ENCODE results near the gene CDH11.

CDH11 gene

GRCh38 chr16:64997121-64997520 lies 124.7 kb downstream of the CDH11 start:
- DNase-seq (ENCODE audit: low spot score in 2 of 2), result no peak
- H3K9me3 Mint-ChIP-seq, result peaks cover 5% of the 10 kb centered on the region
- H3K4me3 Mint-ChIP-seq, result no peak overlapping the region
- H3K36me3 Mint-ChIP-seq, result no peaks in the 10 kb centered on the region
- no peaks in the 10 kb centered on the region for H3K4me1 Mint-ChIP-seq
- H3K27ac Mint-ChIP-seq, result no peak overlapping the region
- no peak for ATAC-seq

- no peak for DNase-seq (ENCODE audit: low spot score in 2 of 2)
- H3K4me3 Mint-ChIP-seq, result no peak overlapping the region
- peaks cover 3% of the 10 kb centered on the region for H3K9me3 Mint-ChIP-seq
- no peak overlapping the region for H3K27ac Mint-ChIP-seq
- H3K4me1 Mint-ChIP-seq, result no peaks in the 10 kb centered on the region
- H3K36me3 Mint-ChIP-seq, result no peaks in the 10 kb centered on the region
- ATAC-seq, result no peak
Observed at GRCh38 chr16:64996641-64997040, 125.2 kb downstream of the CDH11 start.

DNA sequence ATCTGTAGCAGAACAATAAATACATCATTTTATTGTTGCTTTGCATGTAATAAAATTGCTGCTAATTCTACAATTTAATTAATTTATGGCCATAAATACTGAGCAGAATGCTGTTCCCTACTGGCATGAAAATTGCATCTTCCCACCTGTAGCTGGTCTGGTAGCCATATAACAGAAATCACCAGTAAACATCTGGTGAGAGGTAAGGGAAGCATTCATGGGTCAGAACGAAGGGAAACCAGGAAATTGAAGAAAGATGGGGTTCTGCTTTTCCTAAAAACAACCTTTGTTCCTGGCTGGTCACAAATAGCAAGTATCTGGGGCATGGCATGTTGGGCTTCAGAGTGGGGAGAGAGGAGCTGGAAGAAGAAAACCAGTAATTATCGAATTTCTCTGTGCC lies 128.4 kb downstream of the CDH11 start:
- H3K4me3 Mint-ChIP-seq, result no peak overlapping the region
- DNase-seq (ENCODE audit: low spot score in 2 of 2), result no peak
- H3K27ac Mint-ChIP-seq, result no peak overlapping the region
- no peaks in the 10 kb centered on the region for H3K4me1 Mint-ChIP-seq
- H3K36me3 Mint-ChIP-seq, result no peaks in the 10 kb centered on the region
- H3K9me3 Mint-ChIP-seq, result peaks cover 11% of the 10 kb centered on the region
- no peak for ATAC-seq

GRCh38 chr16:64991001-64991400 lies 130.9 kb downstream of the CDH11 start:
- peaks cover 15% of the 10 kb centered on the region for H3K9me3 Mint-ChIP-seq
- no peak for ATAC-seq
- no peaks in the 10 kb centered on the region for H3K36me3 Mint-ChIP-seq
- no peak for DNase-seq (ENCODE audit: low spot score in 2 of 2)
- no peaks in the 10 kb centered on the region for H3K4me1 Mint-ChIP-seq
- H3K4me3 Mint-ChIP-seq, result no peak overlapping the region
- H3K27ac Mint-ChIP-seq, result no peak overlapping the region

- no peak for DNase-seq (ENCODE audit: low spot score in 2 of 2)
- Mint-ChIP-seq H3K36me3 (no peaks in the 10 kb centered on the region), H3K4me1 (no peaks in the 10 kb centered on the region), H3K27ac (no peak overlapping the region), H3K9me3 (peaks cover 19% of the 10 kb centered on the region), H3K4me3 (no peak overlapping the region)
- ATAC-seq, result no peak
Observed at GRCh38 chr16:64990101-64990500, 131.8 kb downstream of the CDH11 start.

- no peak overlapping the region for H3K27ac Mint-ChIP-seq
- H3K4me1 Mint-ChIP-seq, result no peaks in the 10 kb centered on the region
- no peaks in the 10 kb centered on the region for H3K36me3 Mint-ChIP-seq
- H3K4me3 Mint-ChIP-seq, result no peak overlapping the region
- peaks cover 19% of the 10 kb centered on the region for H3K9me3 Mint-ChIP-seq
- ATAC-seq (no peak), DNase-seq (ENCODE audit: low spot score in 2 of 2) (no peak)
Observed at GRCh38 chr16:64989050-64989449, 132.8 kb downstream of the CDH11 start.

GRCh38 chr16:64983963-64984362 lies 137.9 kb downstream of the CDH11 start:
- no peaks in the 10 kb centered on the region for H3K4me1 Mint-ChIP-seq
- DNase-seq (ENCODE audit: low spot score in 2 of 2), result no peak
- ATAC-seq, result no peak
- no peak overlapping the region for H3K27ac Mint-ChIP-seq
- H3K4me3 Mint-ChIP-seq, result no peak overlapping the region
- no peaks in the 10 kb centered on the region for H3K36me3 Mint-ChIP-seq
- H3K9me3 Mint-ChIP-seq, result peaks cover 21% of the 10 kb centered on the region

DNA sequence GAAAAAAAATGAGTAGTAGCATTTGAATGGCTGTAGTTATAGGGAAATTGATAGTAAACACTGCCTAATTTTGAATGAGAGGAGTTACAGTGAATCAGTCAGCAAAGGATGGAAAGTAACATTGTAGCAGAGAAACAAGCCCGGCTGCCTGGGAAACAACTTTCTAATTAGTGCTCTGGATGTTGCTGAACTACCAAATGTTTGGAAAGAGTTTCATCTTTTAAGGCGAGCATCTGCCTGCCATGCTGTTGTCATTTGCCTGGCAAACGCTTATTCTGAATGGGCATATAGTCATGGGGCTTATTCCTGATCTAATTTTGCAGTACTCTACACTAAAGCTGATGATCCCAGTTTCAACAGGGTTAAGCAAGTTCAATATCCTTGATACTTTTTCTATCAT lies 138.6 kb downstream of the CDH11 start:
- Mint-ChIP-seq H3K27ac (no peak overlapping the region), H3K9me3 (peaks cover 22% of the 10 kb centered on the region), H3K4me3 (no peak overlapping the region), H3K4me1 (no peaks in the 10 kb centered on the region), H3K36me3 (no peaks in the 10 kb centered on the region)
- no peak for DNase-seq (ENCODE audit: low spot score in 2 of 2)
- ATAC-seq, result no peak

- peaks cover 19% of the 10 kb centered on the region for H3K9me3 Mint-ChIP-seq
- H3K4me3 Mint-ChIP-seq, result no peak overlapping the region
- H3K36me3 Mint-ChIP-seq, result no peaks in the 10 kb centered on the region
- DNase-seq (ENCODE audit: low spot score in 2 of 2) (no peak), ATAC-seq (no peak)
- no peak overlapping the region for H3K27ac Mint-ChIP-seq
- no peaks in the 10 kb centered on the region for H3K4me1 Mint-ChIP-seq
Observed at GRCh38 chr16:64982581-64982980, 139.3 kb downstream of the CDH11 start.

DNA sequence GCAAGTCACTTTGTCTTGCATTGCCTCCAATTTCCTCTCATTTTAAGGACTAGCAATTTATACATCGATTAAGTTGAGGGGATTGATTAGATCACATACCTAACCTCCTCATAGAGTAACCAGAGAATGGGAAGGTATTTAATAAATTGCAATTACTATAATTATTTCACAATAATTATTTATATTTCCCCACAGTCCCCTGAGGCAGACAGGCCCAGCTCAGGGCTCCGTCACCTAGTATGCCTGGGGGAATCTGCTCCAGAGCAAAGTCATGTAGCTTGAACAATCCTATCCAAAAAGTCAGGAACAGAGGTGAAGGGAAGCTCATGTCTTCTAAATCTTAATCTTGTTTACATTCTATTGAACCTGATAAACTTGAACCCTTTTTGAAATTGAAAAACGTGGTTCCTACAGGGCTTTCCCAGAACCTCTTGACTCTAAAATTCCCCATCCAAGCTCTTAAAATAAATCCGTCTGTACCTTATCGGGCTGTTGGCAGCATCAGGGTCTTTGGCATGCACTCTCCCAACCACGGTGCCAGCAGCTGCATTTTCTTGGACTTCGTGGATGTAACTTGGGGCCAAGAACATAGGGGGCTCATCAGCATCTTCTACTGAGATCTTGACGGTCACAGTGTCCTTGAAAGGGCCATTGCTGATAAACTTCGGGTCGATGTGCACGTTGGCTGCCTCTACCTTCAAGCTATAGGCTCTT lies 140.1 kb downstream of the CDH11 start:
- no peaks in the 10 kb centered on the region for H3K4me1 Mint-ChIP-seq
- no peak overlapping the region for H3K27ac Mint-ChIP-seq
- no peak for DNase-seq (ENCODE audit: low spot score in 2 of 2)
- peaks cover 17% of the 10 kb centered on the region for H3K9me3 Mint-ChIP-seq
- ATAC-seq, result no peak
- H3K4me3 Mint-ChIP-seq, result no peak overlapping the region
- no peaks in the 10 kb centered on the region for H3K36me3 Mint-ChIP-seq

- ATAC-seq (no peak), DNase-seq (ENCODE audit: low spot score in 2 of 2) (no peak)
- Mint-ChIP-seq H3K36me3 (no peaks in the 10 kb centered on the region), H3K4me3 (no peak overlapping the region), H3K9me3 (peaks cover 20% of the 10 kb centered on the region), H3K27ac (no peak overlapping the region), H3K4me1 (no peaks in the 10 kb centered on the region)
Observed at GRCh38 chr16:64977206-64977920, 144.5 kb downstream of the CDH11 start.

GRCh38 chr16:64975821-64976220 lies 146.0 kb downstream of the CDH11 start:
- DNase-seq (ENCODE audit: low spot score in 2 of 2), result no peak
- Mint-ChIP-seq H3K4me1 (no peaks in the 10 kb centered on the region), H3K4me3 (no peak overlapping the region), H3K9me3 (peaks cover 20% of the 10 kb centered on the region), H3K36me3 (no peaks in the 10 kb centered on the region), H3K27ac (no peak overlapping the region)
- no peak for ATAC-seq

DNA sequence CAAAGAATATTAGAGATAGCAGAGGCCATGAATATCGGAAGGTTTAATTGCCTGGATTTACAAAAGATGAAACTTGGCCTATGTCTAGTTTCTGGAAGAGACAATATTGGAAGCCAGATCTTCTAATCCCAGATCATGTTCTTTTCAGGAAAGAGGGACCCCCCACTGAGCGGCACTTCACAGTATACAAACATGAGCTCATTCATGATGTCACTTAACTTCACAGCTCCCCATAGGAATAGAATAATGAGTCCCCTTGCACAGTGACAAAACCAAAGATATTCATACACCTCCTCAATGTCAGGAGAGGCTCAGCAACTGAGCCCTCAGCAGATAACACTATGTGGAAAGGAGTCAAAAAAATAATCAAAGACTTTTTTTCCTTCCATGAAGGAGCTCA lies 147.5 kb downstream of the CDH11 start:
- Mint-ChIP-seq H3K9me3 (peaks cover 15% of the 10 kb centered on the region), H3K4me1 (no peaks in the 10 kb centered on the region), H3K27ac (no peak overlapping the region), H3K36me3 (no peaks in the 10 kb centered on the region), H3K4me3 (no peak overlapping the region)
- no peak for DNase-seq (ENCODE audit: low spot score in 2 of 2)
- ATAC-seq, result no peak

DNA sequence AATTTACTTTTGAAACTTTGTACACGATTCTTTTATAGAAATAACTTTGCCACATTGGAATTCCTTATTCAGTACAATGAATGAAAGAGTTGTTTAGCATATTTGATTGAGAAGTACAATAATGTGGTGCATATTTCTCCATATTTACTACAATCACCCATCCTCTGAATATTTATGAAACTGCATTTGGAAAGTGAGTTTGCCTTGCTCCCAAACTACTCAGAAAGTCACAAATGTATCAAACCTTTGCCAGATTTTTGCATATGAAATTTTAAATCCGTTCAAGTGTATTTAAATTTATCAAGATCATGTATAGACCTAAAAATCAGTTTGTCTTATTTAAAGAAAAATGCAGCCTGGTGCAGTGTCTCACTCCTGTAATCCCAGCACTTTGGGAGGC lies 148.7 kb downstream of the CDH11 start:
- Mint-ChIP-seq H3K9me3 (peaks cover 15% of the 10 kb centered on the region), H3K36me3 (no peaks in the 10 kb centered on the region), H3K27ac (no peak overlapping the region), H3K4me3 (no peak overlapping the region), H3K4me1 (no peaks in the 10 kb centered on the region)
- no peak for ATAC-seq
- no peak for DNase-seq (ENCODE audit: low spot score in 2 of 2)

DNA sequence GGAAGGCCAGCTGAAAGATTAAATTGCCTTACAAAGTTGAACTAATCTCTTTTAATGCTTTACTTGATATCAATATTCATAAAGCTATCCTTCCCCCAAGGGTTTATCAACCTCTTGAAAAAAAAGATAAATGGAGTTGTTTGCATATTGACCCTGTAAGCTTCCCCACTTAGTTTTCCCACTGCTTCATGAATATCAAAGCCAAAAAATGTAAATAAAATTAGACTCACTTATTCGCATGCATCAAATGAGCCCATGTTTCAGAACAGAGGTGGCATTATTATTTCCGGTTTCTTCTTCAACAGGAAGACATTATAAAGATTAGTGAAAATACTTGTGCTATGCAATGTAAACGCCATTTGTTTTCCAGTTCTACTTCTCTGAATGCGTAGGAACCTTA lies 150.7 kb downstream of the CDH11 start:
- no peak overlapping the region for H3K27ac Mint-ChIP-seq
- H3K4me3 Mint-ChIP-seq, result no peak overlapping the region
- DNase-seq (ENCODE audit: low spot score in 2 of 2) (no peak), ATAC-seq (no peak)
- peaks cover 14% of the 10 kb centered on the region for H3K9me3 Mint-ChIP-seq
- H3K36me3 Mint-ChIP-seq, result no peaks in the 10 kb centered on the region
- no peaks in the 10 kb centered on the region for H3K4me1 Mint-ChIP-seq

DNA sequence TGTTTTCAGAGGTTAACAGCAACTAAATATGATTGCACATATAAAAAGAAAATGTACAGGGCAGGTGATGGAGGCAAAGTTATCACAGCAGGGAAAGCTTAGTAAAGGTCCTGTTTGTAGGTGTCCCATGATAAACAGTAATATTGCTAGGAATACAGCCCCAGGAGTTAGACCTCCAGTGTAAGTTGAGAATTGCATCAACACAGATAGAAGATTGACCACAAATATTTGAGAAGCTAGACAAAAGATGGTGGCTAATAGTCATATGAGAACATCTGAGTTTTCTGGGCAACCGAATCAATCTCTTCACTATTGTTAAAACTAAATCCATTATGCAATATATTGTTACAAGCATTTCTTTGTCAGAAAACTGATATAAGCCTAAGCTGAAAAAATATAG lies 152.6 kb downstream of the CDH11 start:
- Mint-ChIP-seq H3K4me3 (no peak overlapping the region), H3K36me3 (no peaks in the 10 kb centered on the region), H3K9me3 (peaks cover 6% of the 10 kb centered on the region), H3K27ac (no peak overlapping the region), H3K4me1 (no peaks in the 10 kb centered on the region)
- ATAC-seq (no peak), DNase-seq (ENCODE audit: low spot score in 2 of 2) (no peak)
